SK-N-MC (cell line): ENCODE results near the gene ZMYND12.

Experiments used
- EZH2 ChIP-seq: fragments of 200-600 bp; sonication (generic); IDR thresholded peaks from one replicate; pipeline ENCODE4 v1.6.1; 2017; ENCODE audit warnings: antibody characterized with exemption
- POLR2AphosphoS5 ChIP-seq: IDR thresholded peaks from 2 replicates; pipeline ENCODE4 v1.6.1; 2012; ENCODE audit warnings: mild to moderate bottlenecking, low read depth, low read length, borderline replicate concordance

GRCh38 chr1:42450061-42450460, 5.8 kb downstream of the ZMYND12 start:
- no peak for TF ChIP-seq POLR2AphosphoS5
- no peak for TF ChIP-seq EZH2
